Measurements from ENCODE around the gene FBXL20.
"Not testable (repeated sequence)": the region's sequence is repeated elsewhere in the genome, so short reads cannot be mapped to it uniquely, and the experiment has no call there.

FBXL20 gene

DNA sequence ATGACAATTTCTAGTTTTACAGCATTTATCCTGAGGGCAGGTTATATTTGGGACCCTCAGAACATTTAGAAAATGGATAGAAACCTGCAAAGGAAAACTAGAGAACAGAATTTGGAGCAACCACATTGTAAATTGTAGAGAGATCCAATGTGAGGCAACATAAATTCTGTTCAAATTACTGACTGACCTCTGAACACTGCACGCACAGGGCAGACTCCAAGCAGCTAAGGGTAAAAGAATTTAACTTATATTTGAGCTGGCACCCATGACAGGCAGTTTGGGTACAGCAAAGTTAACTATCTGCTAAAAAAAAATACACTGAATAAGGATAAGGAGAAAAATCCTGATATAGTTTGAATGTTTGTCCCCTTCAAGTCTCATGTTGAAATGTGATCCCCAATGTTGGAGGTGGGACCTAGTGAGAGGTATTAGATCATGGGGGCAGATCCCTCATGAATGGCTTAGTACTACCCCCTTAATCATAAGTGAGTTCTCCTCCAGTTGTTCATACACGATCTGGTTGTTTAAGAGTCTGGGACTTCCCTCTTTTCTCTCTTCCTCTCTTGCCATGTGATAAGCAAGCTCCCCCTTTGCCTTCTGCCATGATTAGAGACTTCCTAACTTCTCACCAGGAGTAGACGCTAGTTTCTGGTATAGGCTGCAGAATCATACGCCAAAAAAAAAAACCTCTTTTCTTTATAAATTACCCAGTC is 75.7 kb downstream of the FBXL20 start:
- no peak for DNase-seq

DNA sequence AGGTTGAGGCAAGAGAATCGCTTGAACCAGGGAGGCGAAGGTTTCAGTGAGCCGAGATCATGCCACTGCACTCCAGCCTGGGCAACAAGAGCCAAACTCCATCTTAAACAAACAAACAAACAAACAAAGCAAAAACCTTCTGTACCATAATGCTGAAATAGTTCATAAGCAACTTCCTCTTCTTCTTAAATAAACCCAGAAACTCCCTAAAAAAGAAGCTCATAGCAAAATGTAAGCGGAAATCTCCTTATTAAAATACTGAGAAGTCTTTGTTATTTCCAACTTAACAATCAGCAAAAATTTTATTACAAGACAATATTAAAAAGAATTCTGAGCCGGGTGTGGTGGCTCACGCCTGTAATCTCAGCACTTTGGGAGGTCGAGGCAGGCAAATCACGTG is 82.8 kb downstream of the FBXL20 start:
- DNase-seq, result no peak

DNA sequence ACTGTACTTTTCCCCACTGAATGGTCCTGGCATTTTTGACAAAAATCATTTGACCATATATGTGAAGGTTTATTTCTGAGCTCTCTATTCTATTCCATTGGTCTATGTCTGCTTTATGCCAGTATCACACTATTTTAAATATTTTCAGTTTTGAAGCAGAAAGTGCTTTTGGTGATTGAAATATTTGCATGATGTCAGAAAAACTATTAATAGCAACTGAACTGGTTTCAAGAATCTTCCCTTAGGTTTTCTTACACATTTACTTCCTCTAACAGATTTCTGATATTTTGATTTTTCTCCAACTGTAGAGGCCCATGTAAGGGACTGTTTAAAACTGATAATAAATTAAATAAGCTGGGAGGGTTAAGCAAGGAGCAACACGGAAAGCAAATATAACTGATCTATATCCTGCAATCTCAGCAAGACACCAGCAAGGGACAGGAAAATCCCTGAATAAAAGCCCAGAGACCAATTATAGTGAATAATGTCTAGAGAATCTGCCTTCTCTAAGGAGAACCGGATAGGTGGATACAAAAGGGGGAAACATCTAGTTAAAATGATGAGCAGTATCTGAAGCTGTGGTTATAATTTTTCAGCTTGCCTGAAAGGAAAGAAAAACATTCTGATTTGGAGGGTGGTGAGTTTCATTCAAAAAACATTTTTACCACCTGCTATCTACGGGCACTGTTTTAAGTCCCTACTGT is 94.8 kb downstream of the FBXL20 start:
- no peak for DNase-seq

DNA sequence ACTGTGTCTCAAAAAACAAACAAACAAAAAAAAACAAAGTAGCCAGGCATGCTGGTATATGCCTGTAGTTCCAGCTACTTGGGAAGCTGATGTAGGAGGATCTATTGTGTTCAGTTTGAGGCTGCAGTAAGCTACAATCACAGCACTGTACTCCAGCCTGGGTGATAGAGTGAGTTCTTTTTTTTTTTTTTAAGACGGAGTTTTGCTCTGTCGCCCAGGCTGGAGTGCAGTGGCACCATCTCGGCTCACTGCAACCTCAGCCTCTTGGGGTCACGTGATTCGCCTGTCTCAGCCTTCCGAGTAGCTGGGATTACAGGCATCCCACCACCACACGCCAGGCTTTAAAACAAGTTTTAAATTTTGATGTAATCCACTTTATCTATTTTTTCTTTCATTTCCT is 95.4 kb downstream of the FBXL20 start:
- peak; percentile 36 for DNase-seq

DNA sequence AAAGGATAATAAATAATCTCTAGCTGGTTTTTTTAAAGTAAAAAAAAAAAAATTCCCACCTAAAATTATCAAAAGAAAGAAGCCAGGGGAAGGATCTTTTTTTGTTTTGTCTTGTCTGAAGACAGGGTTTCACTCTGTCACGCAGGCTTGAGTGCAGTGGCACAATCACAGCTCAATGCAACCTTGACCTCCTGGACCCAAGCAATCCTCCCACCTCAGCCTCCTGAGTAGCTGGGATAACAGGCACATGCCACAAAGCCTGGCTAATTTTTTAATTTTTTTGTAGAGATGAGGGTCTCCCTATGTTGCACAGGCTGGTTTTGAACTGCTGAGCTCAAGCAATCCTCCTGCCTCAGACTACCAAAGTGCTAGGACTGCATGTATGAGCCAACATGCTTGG is 97.2 kb downstream of the FBXL20 start:
- DNase-seq, result no peak

DNA sequence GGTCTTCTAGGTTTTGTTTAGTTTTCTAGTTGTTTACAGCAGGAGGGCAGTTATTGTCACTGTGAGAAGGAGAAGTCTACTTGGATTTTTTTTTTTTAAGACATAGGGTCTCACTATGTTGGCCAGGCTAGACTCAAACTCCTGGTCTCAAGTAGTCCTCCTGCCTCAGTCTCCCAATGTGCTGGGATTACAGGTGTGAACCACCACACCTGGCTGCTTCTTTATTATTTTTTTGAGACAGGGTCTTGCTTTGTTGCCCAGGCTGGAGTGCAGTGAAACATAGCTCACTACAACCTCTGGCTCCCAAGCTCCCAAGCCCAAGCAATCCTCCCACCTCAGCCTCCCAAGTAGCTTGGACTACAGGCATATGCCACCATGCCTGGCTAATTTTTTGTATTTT is 107.4 kb downstream of the FBXL20 start:
- DNase-seq, result no peak

DNA sequence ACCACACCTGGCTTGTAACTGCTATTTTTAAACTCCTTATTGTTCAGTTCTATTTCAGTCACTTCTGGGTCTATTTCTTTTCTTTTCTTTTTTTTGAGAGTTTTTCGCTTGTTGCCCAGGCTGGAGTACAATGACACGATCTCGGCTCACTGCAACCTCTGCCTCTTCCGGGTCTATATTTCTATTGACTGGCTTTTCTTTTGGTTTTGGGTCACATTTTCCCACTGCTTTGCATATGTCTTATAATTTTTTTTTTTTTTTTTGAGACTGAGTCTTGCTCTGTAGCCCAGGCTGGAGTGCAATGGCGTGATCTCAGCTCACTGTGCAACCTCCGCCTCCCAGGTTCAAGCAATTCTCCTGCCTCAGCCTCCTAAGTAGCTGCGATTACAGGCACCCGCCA is 108.9 kb downstream of the FBXL20 start:
- DNase-seq, result not testable (repeated sequence)

DNA sequence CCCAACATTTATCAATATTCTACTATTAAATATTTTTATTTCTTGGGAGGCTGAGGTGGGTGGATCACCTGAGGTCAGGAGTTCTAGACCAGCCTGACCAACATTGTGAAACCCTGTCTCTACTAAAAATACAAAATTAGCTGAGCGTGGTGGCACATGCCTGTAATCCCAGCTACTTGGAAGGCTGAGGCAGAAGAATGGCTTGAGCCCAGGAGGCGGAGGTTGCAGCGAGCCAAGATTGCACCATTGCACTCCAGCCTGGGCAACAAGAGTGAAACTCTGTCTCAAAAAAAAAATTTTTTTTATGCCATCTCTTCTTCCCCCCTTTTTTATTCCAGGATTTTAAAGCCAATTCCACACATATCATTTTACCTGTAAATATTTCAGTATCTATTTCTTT is 114.9 kb downstream of the FBXL20 start:
- not testable (repeated sequence) for DNase-seq

DNA sequence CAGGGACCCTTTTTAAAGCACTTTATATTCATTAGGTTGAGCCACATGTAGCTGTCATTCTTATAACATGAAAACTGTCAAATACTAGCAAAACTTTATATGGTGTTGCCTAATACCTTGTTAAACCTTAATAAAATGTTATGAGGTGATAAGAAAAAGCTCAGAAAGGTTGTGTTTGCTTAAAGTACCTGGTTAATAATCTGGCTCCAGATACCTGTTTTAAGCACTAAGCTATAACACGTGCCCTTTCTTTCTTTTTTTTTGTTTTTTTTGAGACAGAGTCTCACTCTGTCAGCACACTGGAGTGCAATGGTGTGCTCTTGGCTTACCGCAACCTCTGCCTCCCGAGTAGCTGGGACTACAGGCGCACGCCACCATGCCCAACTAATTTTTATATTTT is 116.7 kb downstream of the FBXL20 start:
- DNase-seq, result no peak

DNA sequence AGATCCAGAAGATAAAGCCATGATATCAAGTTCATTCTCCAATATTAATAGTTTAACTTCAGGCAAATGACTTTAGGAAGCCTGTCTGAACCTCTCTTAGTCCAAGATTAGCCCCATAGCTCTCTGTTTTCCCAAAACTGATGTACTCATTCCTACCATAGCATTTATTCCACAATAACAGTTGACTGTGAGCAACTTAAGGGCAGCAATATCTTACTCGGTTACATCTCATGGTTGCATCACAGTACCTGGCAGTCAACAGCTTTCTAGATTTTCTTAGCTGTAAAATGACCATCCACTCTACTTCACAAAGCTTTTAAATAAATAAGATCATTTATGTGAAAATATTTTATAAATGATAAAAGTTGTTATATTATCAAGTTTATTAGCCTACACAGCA is 117.5 kb downstream of the FBXL20 start:
- DNase-seq, result no peak

DNA sequence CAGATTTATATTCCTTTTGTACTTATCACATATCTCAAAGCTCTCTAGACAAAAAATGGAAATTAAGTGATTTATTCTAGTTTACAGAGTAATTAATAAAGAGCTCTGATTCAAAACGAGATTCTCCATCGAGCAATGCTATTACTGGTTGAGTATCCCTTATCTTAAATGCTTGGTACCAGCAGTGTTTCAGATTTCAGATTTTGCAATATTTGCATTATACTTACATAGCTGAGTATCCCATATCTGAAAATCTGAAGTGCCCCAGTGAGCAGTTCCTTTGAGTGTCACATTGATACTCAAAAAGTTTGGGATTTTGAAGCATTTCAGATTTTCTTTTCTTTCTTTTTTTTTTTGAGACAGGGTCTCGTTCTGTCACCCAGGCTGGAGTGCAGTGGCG is 118.3 kb downstream of the FBXL20 start:
- DNase-seq, result no peak

DNA sequence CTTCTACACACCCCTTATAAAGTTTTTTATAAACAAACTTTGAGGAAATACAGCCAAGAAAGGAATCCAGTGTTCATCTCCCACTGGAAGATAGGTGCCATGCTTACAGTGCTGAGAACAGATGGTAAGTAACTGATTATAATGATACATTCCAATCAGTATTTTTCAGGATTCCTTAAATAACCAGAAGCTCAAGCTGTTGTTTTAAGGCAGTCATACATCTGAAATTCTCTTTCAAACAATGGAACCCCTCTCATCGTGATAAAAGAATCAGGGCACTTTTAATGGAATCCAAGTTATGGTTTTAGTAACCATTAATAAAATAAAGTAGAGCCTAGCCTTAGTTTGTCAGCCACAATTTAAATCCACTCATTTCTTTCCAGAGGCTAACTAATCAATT is 119.6 kb downstream of the FBXL20 start:
- DNase-seq, result no peak

DNA sequence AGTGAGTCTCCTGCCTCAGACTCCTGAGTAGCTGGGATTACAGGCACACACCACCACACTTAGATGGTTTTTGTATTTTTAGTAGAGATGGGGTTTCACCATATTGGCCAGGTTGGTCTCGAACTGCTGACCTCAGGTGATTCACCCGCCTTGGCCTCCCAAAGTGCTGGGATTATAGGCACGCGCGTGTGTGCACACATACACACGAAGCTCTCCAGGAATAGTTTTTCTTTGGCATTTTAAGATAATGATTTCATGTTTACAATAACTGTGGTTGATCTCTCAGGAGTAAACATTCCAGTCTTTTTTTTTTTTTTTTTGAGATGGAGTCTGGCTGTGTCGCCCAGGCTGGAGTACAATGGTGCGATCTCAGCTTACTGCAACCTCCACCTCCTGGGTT is 123.2 kb downstream of the FBXL20 start:
- DNase-seq, result not testable (repeated sequence)

DNA sequence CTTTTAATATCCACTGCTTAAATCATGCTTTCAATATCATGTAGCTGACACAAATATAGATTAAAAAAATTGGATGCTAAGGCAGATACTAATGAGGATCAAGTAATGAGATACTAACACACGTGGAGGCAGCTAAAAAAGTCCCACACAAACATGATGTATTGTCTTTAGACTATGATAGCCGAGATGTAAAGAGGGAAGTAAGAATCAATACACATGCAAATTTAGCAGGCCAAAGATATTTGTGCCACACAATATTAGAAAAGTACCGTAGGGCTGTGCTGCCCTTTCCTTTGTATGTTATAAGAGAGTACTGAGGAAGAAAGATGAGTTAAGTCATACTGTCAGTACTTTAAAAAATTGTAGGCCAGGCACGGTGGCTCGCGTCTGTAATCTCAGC is 124.3 kb downstream of the FBXL20 start:
- no peak for DNase-seq

DNA sequence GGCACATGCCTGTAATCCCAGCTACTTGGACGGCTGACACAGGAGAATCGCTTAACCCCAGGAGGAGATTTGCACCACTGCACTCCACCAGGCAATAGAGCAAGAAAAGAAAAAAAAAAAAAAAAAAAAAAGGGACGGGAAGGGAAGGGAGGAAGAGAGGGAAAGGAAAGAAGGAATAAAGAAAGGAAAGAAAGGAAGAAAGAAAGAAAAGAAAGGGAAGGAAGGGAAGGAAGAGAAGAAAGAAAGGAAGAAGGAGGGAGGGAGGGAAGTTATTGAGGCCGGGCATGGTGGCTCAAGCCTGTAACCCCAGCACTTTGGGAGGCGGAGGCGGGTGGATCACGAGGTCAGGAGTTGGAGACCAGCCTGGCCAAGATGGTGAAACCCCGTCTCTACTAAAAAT is 125.3 kb downstream of the FBXL20 start:
- DNase-seq, result no peak

DNA sequence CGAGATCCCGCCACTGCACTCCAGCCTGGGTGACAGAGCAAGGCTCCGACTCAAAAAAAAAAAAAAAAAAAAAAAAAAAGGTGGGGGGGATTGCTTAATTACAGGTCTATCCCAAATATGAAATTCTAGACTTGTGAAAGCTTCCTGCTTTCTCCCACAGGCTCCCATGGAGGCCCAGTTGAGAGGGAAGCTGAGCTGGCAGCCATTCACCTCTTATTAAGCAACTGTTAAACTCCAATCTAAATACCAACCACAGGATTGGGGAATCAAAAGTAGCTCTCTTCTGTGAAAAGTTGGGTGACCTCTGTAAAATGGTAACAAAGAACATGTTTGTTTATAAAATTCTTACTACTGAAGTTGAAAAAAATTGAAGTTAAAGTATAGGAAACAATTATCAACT is 129.9 kb downstream of the FBXL20 start:
- no peak for DNase-seq

DNA sequence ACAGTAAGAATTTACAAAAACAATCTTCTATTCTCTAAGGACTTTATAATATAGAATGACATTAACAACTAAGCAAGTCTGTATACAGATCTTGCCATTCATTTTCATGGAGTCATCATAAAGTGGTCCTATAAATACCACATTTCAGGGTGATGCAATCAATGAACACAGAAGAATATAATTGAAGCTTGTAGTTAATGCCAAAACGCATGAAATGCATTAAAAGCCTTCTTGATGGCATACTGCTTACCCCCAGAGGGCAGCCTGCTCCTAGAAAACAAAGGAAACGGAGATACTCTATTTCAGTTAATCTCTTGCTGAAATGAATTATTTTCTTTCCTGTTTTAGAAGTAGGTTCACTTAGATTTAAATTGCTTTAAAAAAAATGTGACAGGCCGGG is 130.5 kb downstream of the FBXL20 start:
- no peak for DNase-seq

DNA sequence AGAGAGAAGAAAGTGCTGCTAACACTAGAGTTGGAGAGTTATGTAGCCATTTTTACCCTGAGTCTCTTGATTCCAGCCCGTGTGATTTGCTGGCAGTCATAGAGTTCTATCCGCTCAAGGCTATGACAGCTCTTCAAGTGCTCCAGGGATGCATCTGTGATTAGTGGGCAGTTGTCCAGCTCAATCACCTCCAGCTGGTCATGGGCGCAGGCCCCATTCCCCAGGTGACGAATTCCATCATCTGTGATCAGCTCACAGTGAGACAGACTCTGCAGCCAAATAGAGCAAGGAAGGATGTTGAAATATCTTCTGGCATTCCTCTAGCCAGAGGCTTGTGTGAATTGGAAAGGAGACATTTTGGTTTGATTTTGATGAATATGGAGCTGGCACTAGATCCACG is 137.3 kb downstream of the FBXL20 start:
- DNase-seq, result no peak

DNA sequence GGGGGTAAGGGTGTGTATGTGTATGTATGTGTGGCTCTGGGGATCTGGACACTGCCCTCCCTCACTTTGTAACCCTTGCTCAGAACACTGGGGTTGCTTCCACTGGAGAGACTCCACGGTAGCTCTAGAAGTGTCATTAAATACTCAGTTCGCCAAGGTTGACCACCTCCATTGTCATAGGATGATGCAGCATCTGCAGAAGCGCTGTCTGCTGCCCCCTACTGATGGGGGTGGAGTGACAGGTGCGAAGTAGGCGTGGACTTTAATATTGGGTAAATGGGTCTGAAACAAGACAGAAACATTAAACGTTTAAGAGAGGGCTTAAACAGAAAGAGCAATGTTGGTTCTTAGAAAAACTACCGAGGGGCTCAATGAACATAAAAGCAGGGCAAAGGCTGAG is 140.1 kb downstream of the FBXL20 start:
- no peak for DNase-seq

DNA sequence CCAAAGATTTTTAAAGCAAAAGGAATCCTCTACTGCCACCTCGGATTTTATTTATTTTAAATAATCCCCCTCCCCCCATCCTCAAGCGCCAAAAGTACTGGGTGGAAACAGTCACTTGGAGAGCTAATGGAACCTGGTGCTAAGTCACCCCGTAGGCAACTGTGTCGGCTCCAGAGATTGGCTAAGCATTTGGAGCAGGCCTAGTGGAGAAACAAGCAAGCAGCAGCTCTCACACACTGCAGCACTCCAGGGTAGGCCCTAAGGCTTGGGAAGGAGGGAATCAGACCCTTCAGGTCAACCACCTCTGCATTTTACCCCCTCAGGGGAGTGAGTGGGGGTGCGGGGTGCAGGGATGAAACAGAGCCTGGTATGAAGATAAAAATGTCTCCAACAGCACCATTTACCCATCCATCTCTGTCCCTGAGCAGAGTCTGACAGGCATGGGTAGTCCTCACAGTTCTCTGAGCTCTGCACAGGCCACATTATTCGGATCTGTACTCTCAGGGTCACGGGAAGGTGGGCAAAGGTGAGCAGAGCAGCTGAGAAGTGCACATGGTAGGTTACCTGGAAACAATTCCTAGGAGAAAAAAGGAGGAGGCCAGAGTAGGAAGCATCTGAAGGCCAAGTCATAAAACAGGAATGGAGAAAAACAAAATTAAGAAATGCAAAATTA is 148.5 kb downstream of the FBXL20 start:
- no peak for DNase-seq

DNA sequence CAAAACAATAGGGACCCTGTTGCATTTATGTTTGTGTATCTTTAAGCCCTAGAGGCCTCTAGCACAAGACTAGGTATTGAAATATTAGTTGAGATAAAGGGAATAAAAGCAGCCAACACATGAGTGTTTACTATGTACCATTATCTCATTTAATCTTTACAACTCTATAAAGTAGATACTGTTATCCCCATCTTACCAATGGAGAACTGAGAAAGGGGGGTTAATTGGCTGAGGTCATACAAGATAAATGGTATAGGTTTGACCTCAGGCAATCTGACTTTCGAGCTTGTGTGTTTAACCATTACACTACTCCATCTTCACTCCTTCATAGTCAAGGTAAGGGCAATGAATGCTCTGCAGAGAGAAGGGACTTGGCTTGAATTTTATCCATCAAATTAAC is 149.4 kb downstream of the FBXL20 start:
- DNase-seq, result no peak

DNA sequence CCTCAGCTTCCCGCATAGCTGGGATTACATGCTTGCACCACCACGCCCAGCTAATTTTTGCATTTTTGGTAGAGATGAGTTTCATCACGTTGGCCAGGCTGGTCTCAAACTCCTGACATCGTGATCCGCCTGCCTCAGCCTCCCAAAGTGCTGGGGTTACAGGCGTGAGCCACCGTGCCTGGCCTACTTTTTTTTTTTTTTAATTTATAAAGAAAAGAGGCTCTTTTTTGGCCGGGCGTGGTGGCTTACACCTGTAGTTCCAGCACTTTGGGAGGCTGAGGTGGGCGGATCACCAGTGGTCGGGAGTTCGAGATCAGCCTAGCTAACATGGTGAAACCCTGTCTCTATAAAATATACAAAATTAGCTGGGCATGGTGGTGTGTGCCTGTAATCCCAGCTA is 151.3 kb downstream of the FBXL20 start:
- not testable (repeated sequence) for DNase-seq

DNA sequence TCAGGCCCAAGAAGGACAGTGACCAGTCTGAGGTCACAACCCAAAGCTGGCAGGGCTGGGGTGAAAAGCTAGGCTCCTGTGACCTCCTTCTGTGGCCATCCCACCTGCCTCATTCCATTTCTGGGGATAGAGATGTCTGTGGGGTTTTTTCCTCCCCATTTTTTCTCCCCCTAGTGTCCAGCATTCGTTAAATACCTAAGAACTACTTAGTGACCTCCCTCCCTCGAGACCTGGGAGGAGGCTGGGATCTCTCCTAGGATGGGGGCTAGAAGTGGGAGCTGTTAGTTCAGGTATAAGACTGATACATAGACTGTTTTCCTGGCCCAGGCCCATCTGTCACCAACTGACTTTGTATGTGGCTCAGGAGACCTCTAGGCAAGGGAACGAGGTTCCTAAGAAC is 155.2 kb downstream of the FBXL20 start:
- DNase-seq, result no peak
